ENCODE data around the gene LRMDA.

- TF ChIP-seq CTCF (IDR thresholded peaks at IDR 0.05) (no peak), POLR2A (IDR thresholded peaks at IDR 0.05) (no peak), POLR2AphosphoS5 (IDR thresholded peaks at IDR 0.05) (no peak)
Measured at GRCh38 chr10:75443362-75443761, 11.9 kb downstream of the LRMDA start.
